ENCODE results near the gene SBF2. TPM values are rescaled to one million over a fixed set of nuclear protein-coding genes. Genes with fewer than 3 reads are reported as not detected.

The SBF2 gene
- total and polyA plus RNA-seq, 2 of the 13 experiments (the other 11 are each of a cell fraction or from before 2014, with no cell fraction given), result 24.0 to 45.8 TPM

GRCh38 chr11:10309163-10310093 is 15.4 kb upstream of the SBF2 start (continued):
- TF ChIP-seq MED1 (CRISPR knock-in tag; IDR thresholded peaks at IDR 0.05) (no peak), ZNF766 (CRISPR knock-in tag; IDR thresholded peaks at IDR 0.05; ENCODE audit: borderline replicate concordance) (no peak), ARID3A (IDR thresholded peaks at IDR 0.05; ENCODE audit: low read depth, low read length) (peak; percentile 81; the same call in 1 of the 2 replicates), JUND (CRISPR knock-in tag; IDR thresholded peaks at IDR 0.05) (peak; percentile 64; the same call in 1 of the 2 replicates), RARA (CRISPR knock-in tag; IDR thresholded peaks at IDR 0.05) (peak; percentile 38; the same call in 1 of the 2 replicates), HDAC1 (CRISPR knock-in tag; IDR thresholded peaks at IDR 0.05) (no peak), ZBTB21 (CRISPR knock-in tag; IDR thresholded peaks at IDR 0.05) (no peak), ZNF562 (CRISPR knock-in tag; IDR thresholded peaks at IDR 0.05; ENCODE audit: borderline replicate concordance) (no peak), CSRNP2 (CRISPR knock-in tag; conservative IDR thresholded peaks at IDR 0.05; ENCODE audit: low read depth) (no peak), CREB1 (IDR thresholded peaks at IDR 0.05) (no peak), CREB1 (CRISPR knock-in tag; IDR thresholded peaks at IDR 0.05) (peak; percentile 49), ZHX1 (CRISPR knock-in tag; IDR thresholded peaks at IDR 0.05; ENCODE audit: low read depth) (0 out of 2 replicates have a peak, but pooled peaks have one; percentile 26), DBP (CRISPR knock-in tag; IDR thresholded peaks at IDR 0.05; ENCODE audit: not compliant biosample characterization) (no peak), MZF1 (CRISPR knock-in tag; IDR thresholded peaks at IDR 0.05; ENCODE audit: borderline replicate concordance) (no peak), ATF1 (CRISPR knock-in tag; IDR thresholded peaks at IDR 0.05) (no peak), ZNF225 (CRISPR knock-in tag; IDR thresholded peaks at IDR 0.05) (no peak), RXRA (CRISPR knock-in tag; IDR thresholded peaks at IDR 0.05) (no peak; the same call in 1 of the 2 replicates), ZNF883 (CRISPR knock-in tag; IDR thresholded peaks at IDR 0.05; ENCODE audit: not compliant biosample characterization) (no peak), TBX2 (CRISPR knock-in tag; IDR thresholded peaks at IDR 0.05; ENCODE audit: borderline replicate concordance) (peak; percentile 56; the same call in 1 of the 2 replicates), GATAD1 (CRISPR knock-in tag; IDR thresholded peaks at IDR 0.05) (no peak), ZNF512 (CRISPR knock-in tag; IDR thresholded peaks at IDR 0.05) (no peak)
